ENCODE results near the gene FBXL12. TPM values are rescaled to one million over a fixed set of nuclear protein-coding genes. Genes with fewer than 3 reads are reported as not detected.
A peak's percentile ranks its signal among the peaks of the same experiment; 100 is the strongest.

The FBXL12 gene
- total and polyA plus RNA-seq, 8 donors: 11.1 to 185 (median 17.9) TPM

GRCh38 chr19:9858766-9859165 lies 39.9 kb upstream of the FBXL12 start:
- H3K27me3 ChIP-seq: no peaks in the 10 kb centered on the region
- intact Hi-C loops (cut with DNase I; ENCODE audit: low total_unique reads): no loop called here

GRCh38 chr19:9857920-9858746 lies 39.3 kb upstream of the FBXL12 start:
- Histone ChIP-seq H3K4me3 (no peak overlapping the region), H3K4me1 (no peaks in the 10 kb centered on the region), H3K36me3 (peaks cover 0 to 6% (median 0%) of the 10 kb centered on the region in 4 donors), H3K9me3 (no peaks in the 10 kb centered on the region), H3K27me3 (no peaks in the 10 kb centered on the region), H3K27ac (peak overlapping the region in 3 of 5 donors; percentile 16 to 36 (median 23))
- 72 to 92% (median 75%) methylated on average over 10 of the region's 10 CpGs for WGBS, 5 donors
- TF ChIP-seq POLR2A (IDR thresholded peaks at IDR 0.05) (no peak), CTCF (IDR thresholded peaks at IDR 0.05) (no peak), POLR2AphosphoS5 (IDR thresholded peaks at IDR 0.05) (no peak), EP300 (IDR thresholded peaks at IDR 0.05) (no peak)
- intact Hi-C loops (cut with DNase I; ENCODE audit: low total_unique reads): no loop called here
- DNase-seq: no peak

More at GRCh38 chr19:9858766-9859165, 39.9 kb upstream of the FBXL12 start:
- no peak overlapping the region for H3K4me3 ChIP-seq
- H3K9me3 ChIP-seq: no peaks in the 10 kb centered on the region
- no peaks in the 10 kb centered on the region for H3K4me1 ChIP-seq
- DNase-seq: no peak
- H3K27ac ChIP-seq: no peak overlapping the region
- peaks cover 0 to 6% (median 0%) of the 10 kb centered on the region in 4 donors for H3K36me3 ChIP-seq
- TF ChIP-seq POLR2AphosphoS5 (IDR thresholded peaks at IDR 0.05): no peak

- Histone ChIP-seq H3K4me3 (no peak overlapping the region), H3K36me3 (peaks cover 0 to 6% (median 0%) of the 10 kb centered on the region in 4 donors), H3K9me3 (no peaks in the 10 kb centered on the region), H3K4me1 (no peaks in the 10 kb centered on the region), H3K27me3 (no peaks in the 10 kb centered on the region), H3K27ac (peak overlapping the region in 1 of 5 donors; percentile 23)
- TF ChIP-seq EP300 (IDR thresholded peaks at IDR 0.05) (no peak), POLR2A (IDR thresholded peaks at IDR 0.05) (no peak), POLR2AphosphoS5 (IDR thresholded peaks at IDR 0.05) (no peak), CTCF (IDR thresholded peaks at IDR 0.05) (no peak)
- intact Hi-C loops (cut with DNase I; ENCODE audit: low total_unique reads): no loop called here
- WGBS, 5 donors: 93 to 96% (median 95%) methylated on average over 4 to 13 of the region's 13 CpGs
- no peak for DNase-seq
Observed at GRCh38 chr19:9857076-9857721, 38.3 kb upstream of the FBXL12 start.

GRCh38 chr19:9856609-9857008 lies 37.7 kb upstream of the FBXL12 start:
- Histone ChIP-seq H3K27me3 (no peaks in the 10 kb centered on the region), H3K9me3 (no peaks in the 10 kb centered on the region), H3K4me1 (no peaks in the 10 kb centered on the region), H3K36me3 (peaks cover 0 to 8% (median 0%) of the 10 kb centered on the region in 4 donors), H3K4me3 (no peak overlapping the region), H3K27ac (no peak overlapping the region)
- WGBS, 5 donors: 87 to 97% (median 95%) methylated on average over 8 to 9 of the region's 9 CpGs
- no peak for TF ChIP-seq POLR2AphosphoS5 (IDR thresholded peaks at IDR 0.05)
- TF ChIP-seq EP300 (IDR thresholded peaks at IDR 0.05): no peak
- TF ChIP-seq POLR2A (IDR thresholded peaks at IDR 0.05): no peak
- no peak for TF ChIP-seq CTCF (IDR thresholded peaks at IDR 0.05)
- intact Hi-C loops (cut with DNase I; ENCODE audit: low total_unique reads): no loop called here
- DNase-seq: no peak
